ENCODE data around the gene MYH13. TPM values are rescaled to one million over a fixed set of nuclear protein-coding genes. Genes with fewer than 3 reads are reported as not detected.

Gene MYH13
- total and polyA plus RNA-seq, 10 of the 15 experiments (the other 5 are each of a cell fraction or from before 2014, with no cell fraction given), result 0.01 to 0.04 (median 0.03) TPM; not detected in 4

DNA sequence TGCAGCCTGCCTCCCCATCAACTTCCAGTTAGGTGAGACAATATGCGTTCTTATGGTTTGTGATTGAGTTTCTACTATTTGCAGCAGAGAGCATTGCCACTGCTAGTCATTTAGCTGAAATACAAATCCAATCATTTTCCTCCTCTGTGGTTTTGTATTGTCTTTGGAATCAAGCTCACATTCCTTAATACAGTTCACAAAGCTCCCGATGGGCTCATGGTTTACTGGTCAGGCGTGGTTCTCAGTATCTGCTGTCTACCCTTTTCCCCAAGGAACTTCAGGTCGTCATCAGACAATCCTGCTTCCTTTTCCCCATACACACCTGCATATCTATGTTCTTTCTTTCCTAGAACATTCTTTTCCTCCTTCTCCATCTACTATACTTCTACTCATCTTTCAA lies 104.8 kb downstream of the MYH13 start (continued):
- TF ChIP-seq, protein P1, sequence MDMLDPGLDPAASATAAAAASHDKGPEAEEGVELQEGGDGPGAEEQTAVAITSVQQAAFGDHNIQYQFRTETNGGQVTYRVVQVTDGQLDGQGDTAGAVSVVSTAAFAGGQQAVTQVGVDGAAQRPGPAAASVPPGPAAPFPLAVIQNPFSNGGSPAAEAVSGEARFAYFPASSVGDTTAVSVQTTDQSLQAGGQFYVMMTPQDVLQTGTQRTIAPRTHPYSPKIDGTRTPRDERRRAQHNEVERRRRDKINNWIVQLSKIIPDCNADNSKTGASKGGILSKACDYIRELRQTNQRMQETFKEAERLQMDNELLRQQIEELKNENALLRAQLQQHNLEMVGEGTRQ (IDR thresholded peaks at IDR 0.05; ENCODE audit: borderline replicate concordance, low read depth, low read length), result no peak

DNA sequence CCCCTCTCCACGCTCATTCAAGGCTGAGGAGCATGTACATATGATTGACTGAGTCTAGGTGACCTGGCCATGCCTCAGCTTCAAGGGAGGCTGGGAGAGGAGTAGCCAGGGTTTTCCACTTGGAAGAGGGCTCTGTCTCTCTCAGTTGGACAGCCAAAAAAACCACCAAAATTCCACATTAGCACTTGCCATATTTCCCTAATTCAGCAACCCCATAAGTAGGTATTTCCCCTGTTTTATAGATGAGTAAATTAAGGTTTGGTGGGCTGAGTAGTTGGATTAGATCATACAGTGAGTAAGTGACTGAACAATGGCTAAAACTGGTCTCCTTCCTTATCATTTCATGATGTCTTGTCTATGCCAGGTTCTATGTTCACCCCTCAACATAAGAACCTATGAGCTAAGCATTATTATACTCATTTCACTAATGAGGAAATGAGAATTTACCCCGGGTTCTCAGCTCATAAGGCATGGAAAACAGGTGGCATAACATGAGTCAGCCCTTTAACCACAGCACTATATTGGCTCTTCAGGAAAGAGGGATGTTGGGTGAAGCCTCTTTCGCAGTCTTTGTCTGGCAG lies 106.4 kb downstream of the MYH13 start:
- Histone ChIP-seq H3K27me3 (replicated peaks in 1 of 2; ENCODE audit: control insufficient read depth in 2 of 2, insufficient read depth in 2 of 2, low read length in 1 of 2) (no peaks in the 10 kb centered on the region), H2AFZ (ENCODE audit: control insufficient read depth, low read depth, low read length) (no peak overlapping the region; the same call in 1 of the 2 replicates), H3K79me2 (ENCODE audit: control insufficient read depth, insufficient read depth, low read length) (no peaks in the 10 kb centered on the region), H3K9me3 (replicated peaks; ENCODE audit: control insufficient read depth, insufficient read depth, low read length) (peaks cover 8% of the 10 kb centered on the region), H3K4me2 (ENCODE audit: control insufficient read depth, insufficient read depth) (no peak overlapping the region), H4K20me1 (ENCODE audit: control insufficient read depth, insufficient read depth) (no peaks in the 10 kb centered on the region), H3K36me3 (ENCODE audit: control insufficient read depth in 2 of 2, insufficient read depth in 2 of 2, low read length in 1 of 2) (no peaks in the 10 kb centered on the region), H3K4me1 (ENCODE audit: control insufficient read depth, insufficient read depth, low read length) (peaks cover 7% of the 10 kb centered on the region), H3K9ac (ENCODE audit: control insufficient read depth, insufficient read depth, low read length) (no peak overlapping the region), H3K27ac (ENCODE audit: control insufficient read depth, insufficient read depth) (no peak overlapping the region), H3K4me3 (no peak overlapping the region)
- ChIA-PET CTCF (interaction anchor here (0.7 kb wide), 1 partner anchor 342 kb away, joined by 3 read pairs; no protein-coding TSS in a partner anchor), POLR2A (no interaction called here), SMC1A (ENCODE audit: uncharacterized antibody, unreplicated experiment) (no interaction called here), RAD21 (ENCODE audit: unreplicated experiment) (no interaction called here)
- TF ChIP-seq, protein P2, sequence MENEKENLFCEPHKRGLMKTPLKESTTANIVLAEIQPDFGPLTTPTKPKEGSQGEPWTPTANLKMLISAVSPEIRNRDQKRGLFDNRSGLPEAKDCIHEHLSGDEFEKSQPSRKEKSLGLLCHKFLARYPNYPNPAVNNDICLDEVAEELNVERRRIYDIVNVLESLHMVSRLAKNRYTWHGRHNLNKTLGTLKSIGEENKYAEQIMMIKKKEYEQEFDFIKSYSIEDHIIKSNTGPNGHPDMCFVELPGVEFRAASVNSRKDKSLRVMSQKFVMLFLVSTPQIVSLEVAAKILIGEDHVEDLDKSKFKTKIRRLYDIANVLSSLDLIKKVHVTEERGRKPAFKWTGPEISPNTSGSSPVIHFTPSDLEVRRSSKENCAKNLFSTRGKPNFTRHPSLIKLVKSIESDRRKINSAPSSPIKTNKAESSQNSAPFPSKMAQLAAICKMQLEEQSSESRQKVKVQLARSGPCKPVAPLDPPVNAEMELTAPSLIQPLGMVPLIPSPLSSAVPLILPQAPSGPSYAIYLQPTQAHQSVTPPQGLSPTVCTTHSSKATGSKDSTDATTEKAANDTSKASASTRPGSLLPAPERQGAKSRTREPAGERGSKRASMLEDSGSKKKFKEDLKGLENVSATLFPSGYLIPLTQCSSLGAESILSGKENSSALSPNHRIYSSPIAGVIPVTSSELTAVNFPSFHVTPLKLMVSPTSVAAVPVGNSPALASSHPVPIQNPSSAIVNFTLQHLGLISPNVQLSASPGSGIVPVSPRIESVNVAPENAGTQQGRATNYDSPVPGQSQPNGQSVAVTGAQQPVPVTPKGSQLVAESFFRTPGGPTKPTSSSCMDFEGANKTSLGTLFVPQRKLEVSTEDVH (IDR thresholded peaks at IDR 0.05; ENCODE audit: low read depth, partially characterized antibody), result no peak
- TF ChIP-seq SPI1 (IDR thresholded peaks at IDR 0.05; ENCODE audit: borderline replicate concordance, insufficient read depth, low read depth, low read length) (peak; percentile 41), JUNB (IDR thresholded peaks at IDR 0.05) (peak; percentile 19; the same call in 1 of the 2 replicates), ETV6 (conservative IDR thresholded peaks at IDR 0.05 in 1 of 2, IDR thresholded peaks at IDR 0.05 in 1 of 2; ENCODE audit: borderline replicate concordance in 1 of 2, low read depth in 1 of 2) (no peak), HDAC2 (IDR thresholded peaks at IDR 0.05) (no peak)
- ATAC-seq, result peak; percentile 72
- 0% methylated on average over 3 of the region's 3 CpGs for WGBS (ENCODE audit: insufficient coverage, insufficient replicate concordance, low lambda C conversion rate, missing lambda C conversion rate)
- intact Hi-C loops (cut with micrococcal nuclease; ENCODE audit: unreplicated experiment) (no loop called here), in situ Hi-C loops (cut with MboI) (no loop called here)
- peak; percentile 26 for DNase-seq (ENCODE audit: low read depth, low spot score)
- FAIRE-seq, result no peak
- no TSS peak for BruUV-seq (replicated peaks)

Data from GM12878 (cell line).